Cardiac fibroblast (primary cell): Measurements from ENCODE around the gene CHI3L2.
"Not testable (repeated sequence)": the region's sequence is repeated elsewhere in the genome, so short reads cannot be mapped to it uniquely, and the experiment has no call there.

Experiments used
- DNase-seq, 2 donors: peaks; one replicate each; pipeline versions ENCODE4 v3.0.0 to v3.0.0-alpha.2; 2010; ENCODE audit warnings: low read depth in 2 of 2
- H3K4me3 ChIP-seq, 2 donors: replicated peaks in 1 of 2; 1 replicate in 1 of 2; 2 replicates in 1 of 2; pipeline ENCODE4 v1.5.1; 2011; ENCODE audit warnings: low read depth in 2 of 2, low read length in 2 of 2, mild to moderate bottlenecking in 2 of 2, moderate library complexity in 1 of 2
- TF ChIP-seq, protein P1 (sequence below): IDR thresholded peaks from one replicate; pipeline ENCODE4 v1.5.1; 2011; ENCODE audit warnings: low read depth, mild to moderate bottlenecking, low read length, inconsistent platforms

The CHI3L2 gene

DNA sequence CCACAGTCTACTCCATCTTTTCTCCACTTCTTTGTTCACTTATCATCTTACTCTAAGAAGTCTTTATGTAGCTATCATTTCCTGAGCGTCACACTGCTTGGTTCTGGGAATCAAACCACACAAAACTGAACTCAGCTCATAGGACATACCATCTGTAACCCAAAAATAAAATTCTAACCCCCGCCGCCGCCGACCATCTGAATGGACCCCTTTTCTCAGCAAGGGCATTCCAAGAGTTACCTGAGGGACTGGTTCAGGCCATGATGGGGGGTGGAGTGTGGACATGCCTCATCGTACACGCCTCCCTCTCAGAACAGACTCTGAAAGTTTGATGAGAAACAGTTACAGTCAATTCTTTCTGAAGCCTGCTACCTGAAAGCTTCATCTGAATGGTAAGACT is 12.6 kb upstream of the CHI3L2 start:
- H3K4me3 ChIP-seq: no peak overlapping the region
- TF ChIP-seq, protein P1, sequence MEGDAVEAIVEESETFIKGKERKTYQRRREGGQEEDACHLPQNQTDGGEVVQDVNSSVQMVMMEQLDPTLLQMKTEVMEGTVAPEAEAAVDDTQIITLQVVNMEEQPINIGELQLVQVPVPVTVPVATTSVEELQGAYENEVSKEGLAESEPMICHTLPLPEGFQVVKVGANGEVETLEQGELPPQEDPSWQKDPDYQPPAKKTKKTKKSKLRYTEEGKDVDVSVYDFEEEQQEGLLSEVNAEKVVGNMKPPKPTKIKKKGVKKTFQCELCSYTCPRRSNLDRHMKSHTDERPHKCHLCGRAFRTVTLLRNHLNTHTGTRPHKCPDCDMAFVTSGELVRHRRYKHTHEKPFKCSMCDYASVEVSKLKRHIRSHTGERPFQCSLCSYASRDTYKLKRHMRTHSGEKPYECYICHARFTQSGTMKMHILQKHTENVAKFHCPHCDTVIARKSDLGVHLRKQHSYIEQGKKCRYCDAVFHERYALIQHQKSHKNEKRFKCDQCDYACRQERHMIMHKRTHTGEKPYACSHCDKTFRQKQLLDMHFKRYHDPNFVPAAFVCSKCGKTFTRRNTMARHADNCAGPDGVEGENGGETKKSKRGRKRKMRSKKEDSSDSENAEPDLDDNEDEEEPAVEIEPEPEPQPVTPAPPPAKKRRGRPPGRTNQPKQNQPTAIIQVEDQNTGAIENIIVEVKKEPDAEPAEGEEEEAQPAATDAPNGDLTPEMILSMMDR: no peak
- DNase-seq: no peak

DNA sequence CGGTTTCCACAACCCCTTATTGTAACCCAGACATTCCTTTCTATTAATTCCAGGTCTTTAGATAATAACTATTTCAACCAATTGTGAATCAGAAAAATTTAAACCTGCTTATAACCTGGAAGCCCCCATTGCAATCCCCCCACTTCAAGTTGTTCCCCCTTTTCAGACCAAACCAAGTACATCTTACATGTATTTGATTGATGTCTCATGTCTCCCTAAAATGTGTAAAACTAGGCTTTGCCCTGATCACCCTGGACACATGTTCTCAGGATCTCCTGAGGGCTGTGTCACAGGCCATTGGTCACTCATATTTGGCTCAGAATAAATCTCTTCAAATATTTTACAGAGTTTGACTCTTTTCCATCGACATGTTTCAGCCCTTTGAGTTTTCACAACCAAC is 12.2 kb upstream of the CHI3L2 start:
- DNase-seq, H3K4me3 ChIP-seq: not testable (repeated sequence)

- no peak overlapping the region for H3K4me3 ChIP-seq
- DNase-seq: no peak
- TF ChIP-seq, protein P1: no peak
Measured at GRCh38 chr1:111216751-111217150, 10.8 kb upstream of the CHI3L2 start.

GRCh38 chr1:111217183-111217910 is 10.2 kb upstream of the CHI3L2 start:
- H3K4me3 ChIP-seq: no peak overlapping the region
- no peak for DNase-seq
- TF ChIP-seq, protein P1: no peak

DNA sequence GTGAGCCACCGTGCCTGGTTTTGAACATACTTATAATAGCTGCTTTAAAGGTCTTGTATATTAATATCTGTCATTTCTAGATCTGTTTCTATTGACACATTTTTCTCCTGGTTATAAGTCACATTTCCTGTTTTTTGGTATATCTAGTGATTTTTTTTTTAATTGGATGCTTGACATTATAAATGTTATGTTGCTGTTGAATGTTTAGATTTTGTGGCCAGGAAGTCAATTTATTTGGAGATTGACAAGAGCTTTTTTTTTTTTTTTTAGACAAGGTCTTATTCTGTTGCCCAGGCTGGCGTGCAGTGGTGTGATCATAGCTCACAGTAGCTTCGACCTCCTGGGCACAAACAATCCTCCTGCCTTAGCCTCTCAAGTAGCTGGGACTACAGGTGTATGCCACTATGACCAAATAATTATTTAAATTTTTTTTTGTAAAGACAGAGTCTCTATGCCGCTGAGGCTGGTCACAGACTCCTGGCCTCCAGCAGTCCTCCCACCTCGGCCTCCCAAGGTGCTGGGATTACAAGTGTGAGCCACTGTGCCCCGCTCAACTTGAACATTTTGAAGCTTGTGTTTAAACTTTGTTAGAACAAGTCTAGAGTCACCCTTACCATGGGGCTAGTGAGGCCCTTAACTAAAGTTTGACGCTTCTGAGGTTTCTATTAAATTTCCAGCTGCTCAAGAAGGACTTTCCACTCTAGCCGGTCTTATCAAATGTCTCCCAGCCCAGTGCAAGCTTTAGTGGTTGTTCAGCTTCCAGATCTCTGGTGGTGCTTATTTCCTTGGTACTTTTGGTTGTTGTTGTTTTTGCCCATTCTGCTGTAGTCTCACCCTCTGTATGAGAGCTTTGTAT is 8.6 kb upstream of the CHI3L2 start:
- TF ChIP-seq, protein P1: no peak
- H3K4me3 ChIP-seq: no peak overlapping the region
- no peak for DNase-seq

- peak in 1 of 2 donors; percentile 21 for DNase-seq
- no peak overlapping the region for H3K4me3 ChIP-seq
- TF ChIP-seq, protein P1: no peak
Measured at GRCh38 chr1:111219557-111220286, 7.8 kb upstream of the CHI3L2 start.
